ENCODE measurements around the gene DYNLRB2. TPM values are rescaled to one million over a fixed set of nuclear protein-coding genes. Genes with fewer than 3 reads are reported as not detected.
A peak's percentile ranks its signal among the peaks of the same experiment; 100 is the strongest.

The DYNLRB2 gene
- polyA plus RNA-seq, 2 donors, result 0.69 to 1.00 TPM

GRCh38 chr16:80517846-80518245 is 22.9 kb upstream of the DYNLRB2 start:
- Histone ChIP-seq H3K36me3 (ENCODE audit: control insufficient read depth in 2 of 2, insufficient read depth in 2 of 2, low read length in 1 of 2) (no peaks in the 10 kb centered on the region), H3K27ac (ENCODE audit: low read depth in 2 of 2, low read length in 1 of 2) (no peak overlapping the region), H3K9me3 (ENCODE audit: control insufficient read depth in 2 of 2, insufficient read depth in 1 of 2, low read depth in 1 of 2, low read length in 1 of 2) (no peaks in the 10 kb centered on the region), H3K4me3 (ENCODE audit: low read depth in 1 of 2, low read length in 2 of 2) (no peak overlapping the region), H3K4me1 (ENCODE audit: control insufficient read depth in 2 of 2, insufficient read depth in 2 of 2, low read length in 1 of 2) (no peaks in the 10 kb centered on the region), H3K27me3 (ENCODE audit: control insufficient read depth in 1 of 2, insufficient read depth in 2 of 2, low read length in 2 of 2) (no peaks in the 10 kb centered on the region)
- WGBS, 2 donors, result 72 to 81% methylated on average over 2 of the region's 2 CpGs

DNA sequence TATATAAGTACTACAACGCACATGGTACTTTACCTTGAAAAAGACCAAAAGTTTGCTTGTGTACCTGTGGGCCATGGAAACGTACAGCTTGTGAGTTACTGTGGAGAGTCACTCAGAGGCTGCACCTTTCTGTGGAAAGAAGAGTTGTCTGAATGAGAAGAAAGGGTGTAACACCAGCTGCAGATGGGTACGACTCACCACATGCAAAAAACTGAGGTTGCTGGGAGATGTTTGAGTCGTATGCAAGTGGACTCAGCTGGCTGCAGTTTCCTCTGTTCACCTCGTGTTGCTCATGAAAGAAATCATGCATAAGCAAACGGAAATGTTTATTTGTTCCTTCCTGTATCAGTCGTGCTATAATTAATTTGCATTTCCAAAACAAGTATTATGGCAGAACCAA is 22.4 kb upstream of the DYNLRB2 start:
- 33 to 38% methylated on average over 7 of the region's 7 CpGs for WGBS, 2 donors

DNA sequence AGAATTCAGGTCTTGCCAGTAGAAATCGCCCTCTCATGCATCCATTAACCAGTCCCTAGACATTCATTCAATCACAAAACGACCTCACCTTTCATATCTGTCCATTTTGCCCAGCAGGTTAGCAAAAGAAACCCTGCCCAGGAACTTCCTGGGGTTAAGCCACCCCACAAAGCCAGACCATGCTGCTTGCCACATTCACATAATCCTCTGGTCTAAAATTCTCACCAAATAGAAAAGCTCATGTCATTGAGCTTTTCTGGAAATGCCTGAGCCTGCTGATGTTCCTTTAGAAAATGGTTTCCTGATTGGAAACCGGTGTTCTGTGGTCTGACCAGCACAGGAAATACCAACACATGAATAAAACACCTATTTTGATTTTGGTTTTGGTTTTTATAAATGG is 21.6 kb upstream of the DYNLRB2 start:
- 57 to 59% methylated on average over 3 of the region's 3 CpGs for WGBS, 2 donors
- Histone ChIP-seq H3K27me3 (ENCODE audit: control insufficient read depth in 1 of 2, insufficient read depth in 2 of 2, low read length in 2 of 2) (no peaks in the 10 kb centered on the region), H3K9me3 (ENCODE audit: control insufficient read depth in 2 of 2, insufficient read depth in 1 of 2, low read depth in 1 of 2, low read length in 1 of 2) (no peaks in the 10 kb centered on the region), H3K36me3 (ENCODE audit: control insufficient read depth in 2 of 2, insufficient read depth in 2 of 2, low read length in 1 of 2) (no peaks in the 10 kb centered on the region), H3K4me1 (ENCODE audit: control insufficient read depth in 2 of 2, insufficient read depth in 2 of 2, low read length in 1 of 2) (no peaks in the 10 kb centered on the region), H3K27ac (ENCODE audit: low read depth in 2 of 2, low read length in 1 of 2) (no peak overlapping the region), H3K4me3 (ENCODE audit: low read depth in 1 of 2, low read length in 2 of 2) (no peak overlapping the region)

More for the DNA sequence above, 22.4 kb upstream of the DYNLRB2 start:
- no peaks in the 10 kb centered on the region for H3K27me3 ChIP-seq (ENCODE audit: control insufficient read depth in 1 of 2, insufficient read depth in 2 of 2, low read length in 2 of 2)
- H3K9me3 ChIP-seq (ENCODE audit: control insufficient read depth in 2 of 2, insufficient read depth in 1 of 2, low read depth in 1 of 2, low read length in 1 of 2), result no peaks in the 10 kb centered on the region
- H3K36me3 ChIP-seq (ENCODE audit: control insufficient read depth in 2 of 2, insufficient read depth in 2 of 2, low read length in 1 of 2), result no peaks in the 10 kb centered on the region
- H3K27ac ChIP-seq (ENCODE audit: low read depth in 2 of 2, low read length in 1 of 2), result no peak overlapping the region
- no peaks in the 10 kb centered on the region for H3K4me1 ChIP-seq (ENCODE audit: control insufficient read depth in 2 of 2, insufficient read depth in 2 of 2, low read length in 1 of 2)
- H3K4me3 ChIP-seq (ENCODE audit: low read depth in 1 of 2, low read length in 2 of 2), result no peak overlapping the region

DNA sequence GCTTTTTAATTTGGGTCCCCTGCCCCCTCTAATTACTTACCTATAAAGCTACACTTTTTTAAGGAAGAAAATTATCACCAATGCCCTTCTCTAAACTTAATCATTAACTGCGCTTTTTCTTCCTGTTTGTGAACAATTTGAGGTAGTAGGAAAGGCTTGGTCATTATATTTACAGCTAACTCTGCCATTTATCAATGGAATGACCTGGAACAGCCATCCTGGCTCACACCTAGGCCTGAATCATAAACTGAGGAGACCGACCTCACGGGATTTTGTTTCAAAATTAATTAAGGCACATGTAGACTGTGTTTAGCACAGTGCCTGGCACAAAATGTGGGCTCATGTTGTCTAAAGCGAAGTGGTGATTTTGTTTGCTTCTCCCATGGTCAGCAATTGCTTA is 15.4 kb upstream of the DYNLRB2 start:
- no peaks in the 10 kb centered on the region for H3K4me1 ChIP-seq (ENCODE audit: control insufficient read depth in 2 of 2, insufficient read depth in 2 of 2, low read length in 1 of 2)
- H3K36me3 ChIP-seq (ENCODE audit: control insufficient read depth in 2 of 2, insufficient read depth in 2 of 2, low read length in 1 of 2), result no peaks in the 10 kb centered on the region
- no peaks in the 10 kb centered on the region for H3K9me3 ChIP-seq (ENCODE audit: control insufficient read depth in 2 of 2, insufficient read depth in 1 of 2, low read depth in 1 of 2, low read length in 1 of 2)
- H3K27ac ChIP-seq (ENCODE audit: low read depth in 2 of 2, low read length in 1 of 2), result no peak overlapping the region
- WGBS, 2 donors, result 86 to 91% methylated on average over 4 of the region's 4 CpGs
- no peak overlapping the region for H3K4me3 ChIP-seq (ENCODE audit: low read depth in 1 of 2, low read length in 2 of 2)
- H3K27me3 ChIP-seq (ENCODE audit: control insufficient read depth in 1 of 2, insufficient read depth in 2 of 2, low read length in 2 of 2), result no peaks in the 10 kb centered on the region

DNA sequence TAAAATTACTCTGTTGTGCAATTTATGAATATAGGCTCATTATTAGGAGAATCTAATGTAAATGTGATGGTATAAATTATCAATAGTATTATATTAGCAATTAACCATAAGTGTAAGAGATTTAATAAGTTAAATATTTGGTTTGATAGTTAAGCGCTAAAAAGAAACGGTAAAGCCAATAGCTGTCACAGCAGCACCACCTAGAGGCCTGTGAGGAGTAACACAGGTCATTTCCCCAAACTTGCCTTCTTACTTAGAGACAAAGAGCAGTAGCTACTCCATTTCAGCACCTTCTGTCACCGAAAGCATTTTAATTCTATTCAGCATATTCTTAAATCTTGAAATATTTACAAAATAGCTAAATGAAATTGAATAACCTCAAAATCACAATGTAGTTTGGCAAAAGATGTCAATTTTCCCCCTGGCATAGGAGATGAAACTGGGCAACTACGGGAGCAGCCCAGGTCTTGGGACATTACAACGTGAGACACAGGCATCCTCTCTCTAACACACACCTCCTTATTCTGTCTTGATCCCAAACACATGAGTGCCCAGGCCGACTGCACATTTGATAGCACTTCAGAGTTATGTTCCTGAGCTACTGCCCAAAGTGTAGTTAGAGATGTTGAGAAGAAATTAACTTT is 14.3 kb upstream of the DYNLRB2 start:
- Histone ChIP-seq H3K27ac (ENCODE audit: low read depth in 2 of 2, low read length in 1 of 2) (no peak overlapping the region), H3K9me3 (ENCODE audit: control insufficient read depth in 2 of 2, insufficient read depth in 1 of 2, low read depth in 1 of 2, low read length in 1 of 2) (no peaks in the 10 kb centered on the region), H3K36me3 (ENCODE audit: control insufficient read depth in 2 of 2, insufficient read depth in 2 of 2, low read length in 1 of 2) (no peaks in the 10 kb centered on the region), H3K4me3 (ENCODE audit: low read depth in 1 of 2, low read length in 2 of 2) (no peak overlapping the region), H3K4me1 (ENCODE audit: control insufficient read depth in 2 of 2, insufficient read depth in 2 of 2, low read length in 1 of 2) (no peaks in the 10 kb centered on the region), H3K27me3 (ENCODE audit: control insufficient read depth in 1 of 2, insufficient read depth in 2 of 2, low read length in 2 of 2) (no peaks in the 10 kb centered on the region)
- 26 to 28% methylated on average over 6 of the region's 6 CpGs for WGBS, 2 donors

DNA sequence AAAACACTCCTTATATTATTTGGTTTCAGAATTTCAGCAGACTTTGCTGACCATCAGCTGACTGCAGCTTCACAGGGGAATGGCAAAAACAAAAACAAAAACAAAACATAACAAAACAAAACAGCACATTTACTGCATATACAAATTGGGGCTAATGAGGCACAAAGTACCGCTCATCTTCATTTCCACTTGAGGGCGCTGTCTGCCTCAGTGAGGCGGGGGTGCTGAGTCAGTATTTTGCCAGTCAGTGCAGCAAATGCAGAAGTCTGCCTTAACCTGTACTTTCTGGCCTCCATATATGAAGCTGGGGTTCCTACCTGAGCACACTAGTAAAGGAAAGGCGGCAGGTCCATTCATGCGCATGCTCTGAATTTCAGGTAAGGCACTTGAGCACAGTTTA is 13.5 kb upstream of the DYNLRB2 start:
- H3K36me3 ChIP-seq (ENCODE audit: control insufficient read depth in 2 of 2, insufficient read depth in 2 of 2, low read length in 1 of 2), result no peaks in the 10 kb centered on the region
- 51 to 52% methylated on average over 5 of the region's 5 CpGs for WGBS, 2 donors
- no peaks in the 10 kb centered on the region for H3K27me3 ChIP-seq (ENCODE audit: control insufficient read depth in 1 of 2, insufficient read depth in 2 of 2, low read length in 2 of 2)
- H3K4me1 ChIP-seq (ENCODE audit: control insufficient read depth in 2 of 2, insufficient read depth in 2 of 2, low read length in 1 of 2), result no peaks in the 10 kb centered on the region
- no peak overlapping the region for H3K4me3 ChIP-seq (ENCODE audit: low read depth in 1 of 2, low read length in 2 of 2)
- no peaks in the 10 kb centered on the region for H3K9me3 ChIP-seq (ENCODE audit: control insufficient read depth in 2 of 2, insufficient read depth in 1 of 2, low read depth in 1 of 2, low read length in 1 of 2)
- no peak overlapping the region for H3K27ac ChIP-seq (ENCODE audit: low read depth in 2 of 2, low read length in 1 of 2)

DNA sequence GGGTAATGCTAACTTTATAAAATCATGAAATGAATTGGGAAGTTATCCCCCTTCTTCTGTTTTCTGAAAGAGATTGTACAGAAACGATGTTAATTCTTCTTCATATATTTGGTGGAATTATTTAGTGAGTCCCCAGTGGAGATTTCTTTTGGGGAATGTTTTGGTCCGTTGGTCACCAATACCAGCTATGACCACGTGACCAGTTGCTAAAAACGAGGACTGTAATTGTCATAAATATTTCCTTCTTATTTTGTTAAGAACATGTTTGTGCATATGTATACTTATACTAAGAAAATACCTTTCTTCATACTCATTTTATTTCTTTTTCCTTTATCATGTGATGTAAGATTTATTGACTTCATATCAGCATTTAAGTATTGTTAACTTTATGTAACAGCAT is 10.3 kb upstream of the DYNLRB2 start:
- H3K9me3 ChIP-seq (ENCODE audit: control insufficient read depth in 2 of 2, insufficient read depth in 1 of 2, low read depth in 1 of 2, low read length in 1 of 2), result no peaks in the 10 kb centered on the region
- H3K4me3 ChIP-seq (ENCODE audit: low read depth in 1 of 2, low read length in 2 of 2), result no peak overlapping the region
- H3K4me1 ChIP-seq (ENCODE audit: control insufficient read depth in 2 of 2, insufficient read depth in 2 of 2, low read length in 1 of 2), result no peaks in the 10 kb centered on the region
- WGBS, 2 donors, result 77 to 78% methylated on average over 4 of the region's 4 CpGs
- no peaks in the 10 kb centered on the region for H3K36me3 ChIP-seq (ENCODE audit: control insufficient read depth in 2 of 2, insufficient read depth in 2 of 2, low read length in 1 of 2)
- H3K27ac ChIP-seq (ENCODE audit: low read depth in 2 of 2, low read length in 1 of 2), result no peak overlapping the region
- H3K27me3 ChIP-seq (ENCODE audit: control insufficient read depth in 1 of 2, insufficient read depth in 2 of 2, low read length in 2 of 2), result no peaks in the 10 kb centered on the region

DNA sequence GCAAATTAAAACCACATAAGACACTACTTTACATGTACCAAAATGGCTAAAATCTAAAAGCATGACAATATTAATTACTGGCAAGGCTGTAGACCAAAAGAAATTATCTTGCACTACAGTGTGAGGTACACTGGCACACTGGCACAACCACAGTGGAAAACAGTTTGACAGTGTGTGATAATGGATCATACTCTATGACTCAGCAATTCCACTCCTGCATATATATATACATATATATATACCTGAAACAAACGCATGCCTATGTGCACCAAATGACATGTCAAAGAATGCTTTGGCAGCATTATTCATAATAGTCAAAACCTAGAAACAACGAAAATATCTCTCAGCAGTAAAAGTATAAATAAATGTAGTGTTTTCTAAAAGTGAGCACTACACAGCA is 4.6 kb upstream of the DYNLRB2 start:
- 32 to 48% methylated on average over 2 of the region's 2 CpGs for WGBS, 2 donors
- no peaks in the 10 kb centered on the region for H3K36me3 ChIP-seq (ENCODE audit: control insufficient read depth in 2 of 2, insufficient read depth in 2 of 2, low read length in 1 of 2)
- no peaks in the 10 kb centered on the region for H3K4me1 ChIP-seq (ENCODE audit: control insufficient read depth in 2 of 2, insufficient read depth in 2 of 2, low read length in 1 of 2)
- H3K9me3 ChIP-seq (ENCODE audit: control insufficient read depth in 2 of 2, insufficient read depth in 1 of 2, low read depth in 1 of 2, low read length in 1 of 2), result no peaks in the 10 kb centered on the region
- H3K27me3 ChIP-seq (ENCODE audit: control insufficient read depth in 1 of 2, insufficient read depth in 2 of 2, low read length in 2 of 2), result no peaks in the 10 kb centered on the region
- no peak overlapping the region for H3K27ac ChIP-seq (ENCODE audit: low read depth in 2 of 2, low read length in 1 of 2)
- H3K4me3 ChIP-seq (ENCODE audit: low read depth in 1 of 2, low read length in 2 of 2), result no peak overlapping the region

DNA sequence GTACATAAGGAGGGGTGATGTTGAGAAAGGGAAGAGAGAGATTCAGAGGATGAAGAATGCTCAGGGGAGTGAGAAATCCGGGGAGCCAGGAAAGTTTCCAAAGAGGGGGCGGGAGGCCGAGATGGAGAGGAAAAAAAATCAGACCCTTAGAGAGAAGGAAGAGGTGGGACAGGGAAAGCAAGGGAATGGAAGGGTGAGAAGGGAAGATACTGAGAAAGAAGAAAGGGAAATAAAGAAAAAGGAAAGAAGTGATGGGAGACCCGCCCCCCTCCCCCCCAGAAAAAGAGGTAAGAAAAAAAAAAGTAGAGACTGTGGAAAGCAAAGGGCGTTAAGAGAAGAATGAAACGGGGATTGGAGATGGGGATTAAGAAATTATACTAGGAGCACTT is 507 bp downstream of the DYNLRB2 start:
- Histone ChIP-seq H3K9me3 (ENCODE audit: control insufficient read depth in 2 of 2, insufficient read depth in 1 of 2, low read depth in 1 of 2, low read length in 1 of 2) (no peaks in the 10 kb centered on the region), H3K36me3 (ENCODE audit: control insufficient read depth in 2 of 2, insufficient read depth in 2 of 2, low read length in 1 of 2) (no peaks in the 10 kb centered on the region), H3K4me3 (ENCODE audit: low read depth in 1 of 2, low read length in 2 of 2) (peak overlapping the region; percentile 58 to 65), H3K27ac (ENCODE audit: low read depth in 2 of 2, low read length in 1 of 2) (peak overlapping the region in 1 of 2 donors; percentile 58), H3K27me3 (ENCODE audit: control insufficient read depth in 1 of 2, insufficient read depth in 2 of 2, low read length in 2 of 2) (no peaks in the 10 kb centered on the region), H3K4me1 (ENCODE audit: control insufficient read depth in 2 of 2, insufficient read depth in 2 of 2, low read length in 1 of 2) (no peaks in the 10 kb centered on the region)
- WGBS, 2 donors, result 19 to 23% methylated on average over 6 of the region's 6 CpGs

- H3K4me3 ChIP-seq (ENCODE audit: low read depth in 1 of 2, low read length in 2 of 2), result no peak overlapping the region
- H3K9me3 ChIP-seq (ENCODE audit: control insufficient read depth in 2 of 2, insufficient read depth in 1 of 2, low read depth in 1 of 2, low read length in 1 of 2), result no peaks in the 10 kb centered on the region
- no peak overlapping the region for H3K27ac ChIP-seq (ENCODE audit: low read depth in 2 of 2, low read length in 1 of 2)
- 72 to 73% methylated on average over 2 of the region's 2 CpGs for WGBS, 2 donors
- no peaks in the 10 kb centered on the region for H3K36me3 ChIP-seq (ENCODE audit: control insufficient read depth in 2 of 2, insufficient read depth in 2 of 2, low read length in 1 of 2)
- no peaks in the 10 kb centered on the region for H3K4me1 ChIP-seq (ENCODE audit: control insufficient read depth in 2 of 2, insufficient read depth in 2 of 2, low read length in 1 of 2)
- H3K27me3 ChIP-seq (ENCODE audit: control insufficient read depth in 1 of 2, insufficient read depth in 2 of 2, low read length in 2 of 2), result no peaks in the 10 kb centered on the region
Observed at GRCh38 chr16:80543162-80543561, 2.4 kb downstream of the DYNLRB2 start.
